NCI-H2081 (cell line): ENCODE measurements around the gene VRTN.
"Not testable (repeated sequence)": the region's sequence is repeated elsewhere in the genome, so short reads cannot be mapped to it uniquely, and the experiment has no call there.

Source experiments
- DNase-seq, 2 experiments: peaks; one replicate each; lab custom pipeline; 2025; lab: John Stamatoyannopoulos, UW

Gene VRTN

GRCh38 chr14:74348241-74348734, at the start of gene VRTN:
Gene VRTN, plus strand, starts transcription at chr14:74348471. Its CDS starts 8,313 bp downstream, at chr14:74356784.
- DNase-seq, result no peak

GRCh38 chr14:74299061-74299545, 49.2 kb upstream of the VRTN start:
- DNase-seq, result no peak

GRCh38 chr14:74301594-74302151, 46.6 kb upstream of the VRTN start:
- DNase-seq, result no peak

GRCh38 chr14:74302152-74302628, 46.1 kb upstream of the VRTN start:
- peak; percentile 29 to 34 for DNase-seq

- peak; percentile 87 to 95 for DNase-seq
Observed at GRCh38 chr14:74302634-74303569, 45.4 kb upstream of the VRTN start, which contains the start of gene ABCD4. Gene ABCD4, minus strand, starts transcription at chr14:74302934. Its CDS starts 22 bp downstream, at chr14:74302912.

GRCh38 chr14:74308695-74309094, 39.6 kb upstream of the VRTN start:
- DNase-seq, result no peak

- DNase-seq, result no peak
Observed at GRCh38 chr14:74309125-74310022, 38.9 kb upstream of the VRTN start.

- no peak for DNase-seq
Observed at GRCh38 chr14:74312161-74312560, 36.1 kb upstream of the VRTN start.

GRCh38 chr14:74313601-74314000, 34.7 kb upstream of the VRTN start:
- no peak for DNase-seq

GRCh38 chr14:74314576-74314975, 33.7 kb upstream of the VRTN start:
- no peak for DNase-seq

- DNase-seq, result peak in 1 of 2 experiments; percentile 20
Observed at GRCh38 chr14:74324931-74325361, 23.3 kb upstream of the VRTN start.

- no peak for DNase-seq
Observed at GRCh38 chr14:74325446-74325845, 22.8 kb upstream of the VRTN start.

- peak; percentile 6 to 28 for DNase-seq
Observed at GRCh38 chr14:74326369-74327152, 21.7 kb upstream of the VRTN start.

- not testable (repeated sequence) for DNase-seq
Observed at GRCh38 chr14:74329950-74330552, 18.2 kb upstream of the VRTN start.

GRCh38 chr14:74333909-74334308, 14.4 kb upstream of the VRTN start:
- no peak for DNase-seq

GRCh38 chr14:74346341-74346740, 1.9 kb upstream of the VRTN start:
- no peak for DNase-seq

- DNase-seq, result no peak
Observed at GRCh38 chr14:74347097-74347794, 1.0 kb upstream of the VRTN start.

GRCh38 chr14:74347795-74348100, 523 bp upstream of the VRTN start:
- no peak for DNase-seq

- DNase-seq, result no peak
Observed at GRCh38 chr14:74348735-74349463, 628 bp downstream of the VRTN start.
